Mesendoderm (in vitro differentiated cells): ENCODE results near the gene SLC22A13.

ENCODE experiments used
- DNase-seq: peaks from one replicate; pipeline ENCODE4 v3.0.0; 2013
- H2AK5ac ChIP-seq: 2 replicates; pipeline ENCODE4 v1.6.1; 2013; ENCODE audit warnings: low read length, inconsistent platforms
- H2BK120ac ChIP-seq: 2 replicates; pipeline ENCODE4 v1.6.1; 2013; ENCODE audit warnings: low read depth, mild to moderate bottlenecking, low read length, moderate library complexity, mixed read lengths
- H2BK15ac ChIP-seq: replicated peaks from 2 replicates; pipeline ENCODE4 v1.6.1; 2013; ENCODE audit warnings: low read depth, mild to moderate bottlenecking, moderate library complexity
- H2BK5ac ChIP-seq: 2 replicates; pipeline ENCODE4 v1.6.1; 2013; ENCODE audit warnings: low read length, inconsistent platforms
- H3K18ac ChIP-seq: 2 replicates; pipeline ENCODE4 v1.6.1; 2013; ENCODE audit warnings: mild to moderate bottlenecking, low read length, mixed read lengths
- H3K23ac ChIP-seq: one replicate; pipeline ENCODE4 v1.6.1; 2013; ENCODE audit warnings: low read length
- H3K27ac ChIP-seq: 2 replicates; pipeline ENCODE4 v1.5.1; 2013; ENCODE audit warnings: low read depth, mild to moderate bottlenecking, inconsistent platforms, low read length, moderate library complexity
- H3K27me3 ChIP-seq: 2 replicates; pipeline ENCODE4 v1.6.1; 2013; ENCODE audit warnings: low read length, control low read depth, mild to moderate bottlenecking, inconsistent platforms; ENCODE audit not compliant: insufficient read depth, poor library complexity
- H3K36me3 ChIP-seq: 2 replicates; pipeline ENCODE4 v1.6.1; 2013; ENCODE audit warnings: low read length, inconsistent platforms; ENCODE audit not compliant: control insufficient read depth, insufficient read depth
- H3K4ac ChIP-seq: one replicate; pipeline ENCODE4 v1.6.1; 2013; ENCODE audit warnings: low read depth, mild to moderate bottlenecking, low read length, moderate library complexity
- H3K4me1 ChIP-seq: 2 replicates; pipeline ENCODE4 v1.6.1; 2013; ENCODE audit warnings: low read depth, low read length, inconsistent platforms; ENCODE audit not compliant: control insufficient read depth
- H3K4me2 ChIP-seq: 2 replicates; pipeline ENCODE4 v1.6.1; 2013; ENCODE audit warnings: low read length
- H3K4me3 ChIP-seq: 2 replicates; pipeline ENCODE4 v1.5.1; 2013; ENCODE audit warnings: mild to moderate bottlenecking, low read length
- H3K56ac ChIP-seq: one replicate; pipeline ENCODE4 v1.6.1; 2013; ENCODE audit warnings: low read length
- H3K79me1 ChIP-seq: 2 replicates; pipeline ENCODE4 v1.6.1; 2013; ENCODE audit warnings: low read length, inconsistent platforms
- H3K79me2 ChIP-seq: 2 replicates; pipeline ENCODE4 v1.6.1; 2013; ENCODE audit warnings: mild to moderate bottlenecking, low read length; ENCODE audit not compliant: control insufficient read depth, insufficient read depth
- H3K9ac ChIP-seq: 2 replicates; pipeline ENCODE4 v1.6.1; 2013; ENCODE audit warnings: low read length, inconsistent platforms
- H4K5ac ChIP-seq: one replicate; pipeline ENCODE4 v1.6.1; 2013; ENCODE audit warnings: low read length
- H4K8ac ChIP-seq: one replicate; pipeline ENCODE4 v1.6.1; 2013; ENCODE audit warnings: low read depth, mild to moderate bottlenecking, control low read depth, low read length, moderate library complexity
- WGBS: extraction: QIAGEN DNeasy Blood & Tissue Kit; methylation state at CpG from one replicate; pipeline ENCODE4 v1.1.7; 2013; ENCODE audit warnings: low lambda C conversion rate, missing lambda C conversion rate; ENCODE audit not compliant: insufficient coverage; ENCODE audit errors: extremely low coverage; 5-methylcytosine and 5-hydroxymethylcytosine counted together

Gene SLC22A13

DNA sequence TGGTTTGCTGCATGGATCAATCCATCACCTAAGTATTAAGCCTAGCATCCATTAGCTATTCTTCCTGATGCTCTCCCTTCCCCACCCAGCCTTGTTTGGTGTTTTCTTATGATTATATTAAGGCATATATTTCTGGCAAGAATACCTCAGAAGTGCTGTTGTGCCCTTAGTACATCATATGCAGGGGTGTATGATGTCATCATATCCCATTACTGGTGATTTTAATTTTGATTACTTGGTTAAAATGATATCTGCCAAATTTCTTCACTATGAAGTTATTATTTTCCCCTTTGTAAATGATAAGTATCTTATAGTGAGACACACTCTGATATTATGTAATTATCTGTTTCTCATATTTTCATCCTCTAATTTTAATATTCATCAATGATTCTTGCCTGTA, 31.9 kb downstream of the SLC22A13 start:
- H3K4me3 ChIP-seq, result no peak overlapping the region
- no peak overlapping the region for H3K4ac ChIP-seq
- no peak overlapping the region for H2AK5ac ChIP-seq
- H4K5ac ChIP-seq, result no peak overlapping the region
- no peak overlapping the region for H3K9ac ChIP-seq
- H3K79me2 ChIP-seq, result no peaks in the 10 kb centered on the region
- no peak overlapping the region for H3K23ac ChIP-seq
- H3K56ac ChIP-seq, result no peak overlapping the region
- no peak overlapping the region for H2BK120ac ChIP-seq
- H3K18ac ChIP-seq, result no peak overlapping the region
- DNase-seq, result no peak
- H3K27me3 ChIP-seq, result no peaks in the 10 kb centered on the region
- no peaks in the 10 kb centered on the region for H3K36me3 ChIP-seq
- no peak overlapping the region for H2BK15ac ChIP-seq
- H3K27ac ChIP-seq, result no peak overlapping the region
- H2BK5ac ChIP-seq, result no peak overlapping the region
- H3K79me1 ChIP-seq, result no peaks in the 10 kb centered on the region
- no peaks in the 10 kb centered on the region for H3K4me1 ChIP-seq
- H3K4me2 ChIP-seq, result no peak overlapping the region
- no peak overlapping the region for H4K8ac ChIP-seq

DNA sequence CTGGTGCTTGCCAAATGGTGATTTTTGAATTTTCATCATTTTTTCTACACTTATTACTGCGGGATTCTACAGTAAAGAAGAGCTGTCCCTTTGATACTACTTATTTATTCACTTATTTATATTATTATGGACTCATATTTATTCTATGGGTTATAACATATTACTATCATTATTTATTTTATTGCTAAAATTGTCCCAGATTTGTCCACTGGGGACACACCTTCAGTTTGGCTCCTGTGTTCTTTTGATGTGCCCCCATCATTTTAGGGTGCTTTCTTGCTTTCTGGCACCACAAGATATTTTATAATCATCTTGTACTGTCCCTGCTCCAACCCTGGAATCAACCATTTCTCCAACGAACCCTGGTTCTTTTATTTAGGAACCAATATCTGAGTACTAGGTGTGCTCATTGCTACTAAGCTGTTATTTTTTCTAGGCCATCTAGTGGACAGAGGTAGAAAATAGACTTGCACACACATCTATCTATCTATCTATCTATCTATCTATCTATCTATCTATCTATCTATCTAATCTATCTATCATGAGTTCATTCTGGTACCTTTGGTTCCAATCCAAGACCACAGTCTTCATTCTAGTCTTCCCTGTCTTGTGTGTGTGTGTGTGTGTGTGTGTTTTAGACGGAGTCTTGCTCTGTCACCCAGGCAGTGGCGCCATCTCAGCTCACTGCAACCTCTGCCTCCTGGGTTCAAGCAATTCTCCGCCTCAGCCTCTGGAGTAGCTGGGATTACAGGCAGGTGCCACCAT, 32.5 kb downstream of the SLC22A13 start:
- no peak overlapping the region for H3K27ac ChIP-seq
- no peak overlapping the region for H3K4me2 ChIP-seq
- H3K27me3 ChIP-seq, result no peaks in the 10 kb centered on the region
- no peak overlapping the region for H2AK5ac ChIP-seq
- DNase-seq, result no peak
- no peak overlapping the region for H2BK5ac ChIP-seq
- H3K4ac ChIP-seq, result no peak overlapping the region
- H3K79me2 ChIP-seq, result no peaks in the 10 kb centered on the region
- H3K56ac ChIP-seq, result no peak overlapping the region
- no peak overlapping the region for H3K9ac ChIP-seq
- no peak overlapping the region for H3K4me3 ChIP-seq
- no peak overlapping the region for H3K18ac ChIP-seq
- no peak overlapping the region for H2BK15ac ChIP-seq
- no peaks in the 10 kb centered on the region for H3K79me1 ChIP-seq
- WGBS, result no CpG with 5 or more reads among the region's 5 CpGs
- H3K36me3 ChIP-seq, result no peaks in the 10 kb centered on the region
- H4K8ac ChIP-seq, result no peak overlapping the region
- H2BK120ac ChIP-seq, result no peak overlapping the region
- no peak overlapping the region for H3K23ac ChIP-seq
- H3K4me1 ChIP-seq, result no peaks in the 10 kb centered on the region
- no peak overlapping the region for H4K5ac ChIP-seq

DNA sequence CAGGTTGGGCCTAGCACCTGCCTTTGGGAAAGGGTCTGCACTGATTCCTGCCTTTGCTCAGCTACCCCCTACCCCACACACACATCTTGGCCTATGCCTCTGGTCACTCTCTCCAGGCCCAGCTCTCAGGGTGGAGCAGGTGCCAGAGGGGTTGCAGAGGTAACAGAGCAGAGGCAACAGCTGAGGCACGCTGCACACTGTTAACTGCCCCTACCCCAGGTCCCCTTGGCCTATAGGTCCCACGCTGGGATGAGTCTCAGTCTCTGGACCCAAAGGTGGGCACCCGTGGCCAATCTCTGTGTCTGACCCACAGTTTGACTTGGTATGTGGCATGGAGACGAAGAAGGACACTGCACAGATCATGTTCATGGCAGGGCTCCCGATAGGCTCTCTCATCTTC, 41.3 kb downstream of the SLC22A13 start:
- Histone ChIP-seq H3K23ac (no peak overlapping the region), H3K9ac (no peak overlapping the region), H3K27ac (no peak overlapping the region), H3K4me2 (no peak overlapping the region), H3K56ac (no peak overlapping the region), H3K79me1 (no peaks in the 10 kb centered on the region), H2AK5ac (no peak overlapping the region), H3K4ac (no peak overlapping the region), H2BK5ac (no peak overlapping the region), H4K8ac (no peak overlapping the region), H2BK15ac (no peak overlapping the region), H3K18ac (no peak overlapping the region), H3K36me3 (no peaks in the 10 kb centered on the region), H3K79me2 (no peaks in the 10 kb centered on the region), H3K4me3 (no peak overlapping the region), H3K27me3 (no peaks in the 10 kb centered on the region), H3K4me1 (no peaks in the 10 kb centered on the region), H2BK120ac (no peak overlapping the region), H4K5ac (no peak overlapping the region)
- no peak for DNase-seq
- WGBS, result no CpG with 5 or more reads among the region's 5 CpGs

DNA sequence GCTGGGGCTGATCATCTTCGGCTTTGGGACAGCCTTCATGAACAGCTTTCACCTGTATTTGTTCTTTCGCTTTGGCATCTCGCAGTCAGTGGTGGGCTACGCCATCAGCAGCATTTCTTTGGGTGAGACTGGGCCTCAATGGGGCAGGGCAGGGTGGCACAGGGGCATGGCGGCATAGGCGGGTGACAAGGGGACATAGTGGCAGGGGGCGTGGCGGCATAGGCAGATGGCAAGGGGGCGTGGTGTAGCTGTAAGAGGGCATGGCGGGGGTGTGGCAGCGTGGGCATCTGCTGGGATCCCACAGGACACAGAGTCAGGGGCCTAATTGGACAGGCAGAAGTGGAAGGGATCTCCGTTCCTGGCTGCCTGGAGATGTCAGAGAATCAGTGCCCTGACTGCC, 42.0 kb downstream of the SLC22A13 start:
- Histone ChIP-seq H3K27me3 (no peaks in the 10 kb centered on the region), H2BK15ac (no peak overlapping the region), H3K36me3 (no peaks in the 10 kb centered on the region), H3K27ac (no peak overlapping the region), H2BK5ac (no peak overlapping the region), H3K4me2 (no peak overlapping the region), H3K79me2 (no peaks in the 10 kb centered on the region), H2AK5ac (no peak overlapping the region), H3K18ac (no peak overlapping the region), H3K56ac (no peak overlapping the region), H3K4me3 (no peak overlapping the region), H3K9ac (no peak overlapping the region), H4K8ac (no peak overlapping the region), H3K23ac (no peak overlapping the region), H4K5ac (no peak overlapping the region), H3K4ac (no peak overlapping the region), H3K79me1 (no peaks in the 10 kb centered on the region), H2BK120ac (no peak overlapping the region), H3K4me1 (no peaks in the 10 kb centered on the region)
- DNase-seq, result no peak
- whole genome bisulfite sequencing, result no CpG with 5 or more reads among the region's 12 CpGs

DNA sequence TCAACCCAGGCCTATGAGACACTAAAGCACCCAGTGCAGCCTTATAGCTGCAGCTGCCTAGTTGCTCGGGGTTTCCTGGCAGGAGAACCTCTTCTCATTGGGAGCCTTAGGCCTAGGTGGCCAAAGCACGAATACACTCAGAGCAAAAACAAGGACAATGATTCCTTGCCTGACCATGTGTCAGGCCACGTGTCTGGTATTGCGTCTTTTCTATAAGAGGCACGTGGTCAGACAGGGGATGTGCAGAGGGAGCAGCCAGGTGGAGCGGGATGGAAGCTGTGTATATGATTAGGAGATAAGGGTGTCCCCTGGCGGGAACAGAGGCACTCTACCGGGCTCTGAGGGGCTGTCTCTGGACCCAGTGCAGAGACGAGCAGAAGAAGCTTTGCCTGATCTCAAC, 42.8 kb downstream of the SLC22A13 start:
- no CpG with 5 or more reads among the region's 9 CpGs for WGBS

DNA sequence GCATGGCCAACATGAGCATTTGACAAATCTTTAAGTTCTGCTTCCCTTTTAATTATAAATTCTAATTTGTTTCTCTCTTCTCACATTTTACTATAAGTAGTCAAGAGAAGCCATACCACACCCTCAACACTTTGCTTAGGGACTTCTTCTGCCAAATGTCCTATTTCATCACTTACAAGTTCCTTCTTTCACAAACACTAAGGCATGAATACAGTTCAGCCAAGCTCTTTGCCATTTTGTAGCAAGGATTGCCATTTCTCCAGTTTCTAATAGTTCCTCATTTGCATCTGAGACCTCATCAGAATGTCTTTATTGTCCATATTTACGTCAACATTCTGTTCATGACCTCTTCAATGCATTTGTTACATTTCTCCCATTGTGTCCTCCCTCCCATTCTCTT, 45.9 kb downstream of the SLC22A13 start:
- no peak for DNase-seq

More for the DNA sequence above, 42.8 kb downstream of the SLC22A13 start:
- no peaks in the 10 kb centered on the region for H3K79me2 ChIP-seq
- no peaks in the 10 kb centered on the region for H3K4me1 ChIP-seq
- no peak overlapping the region for H3K4ac ChIP-seq
- no peaks in the 10 kb centered on the region for H3K27me3 ChIP-seq
- H3K27ac ChIP-seq, result no peak overlapping the region
- no peak overlapping the region for H2AK5ac ChIP-seq
- H4K8ac ChIP-seq, result no peak overlapping the region
- H2BK120ac ChIP-seq, result no peak overlapping the region
- H3K79me1 ChIP-seq, result no peaks in the 10 kb centered on the region
- H4K5ac ChIP-seq, result no peak overlapping the region
- no peak overlapping the region for H3K56ac ChIP-seq
- H2BK5ac ChIP-seq, result no peak overlapping the region
- no peak for DNase-seq
- no peak overlapping the region for H3K9ac ChIP-seq
- H3K4me3 ChIP-seq, result no peak overlapping the region
- no peak overlapping the region for H3K23ac ChIP-seq
- no peak overlapping the region for H2BK15ac ChIP-seq
- no peaks in the 10 kb centered on the region for H3K36me3 ChIP-seq
- no peak overlapping the region for H3K4me2 ChIP-seq
- no peak overlapping the region for H3K18ac ChIP-seq

More for the DNA sequence above, 45.9 kb downstream of the SLC22A13 start:
- Histone ChIP-seq H3K23ac (no peak overlapping the region), H3K4ac (no peak overlapping the region), H3K36me3 (no peaks in the 10 kb centered on the region), H3K79me1 (no peaks in the 10 kb centered on the region), H2BK5ac (no peak overlapping the region), H3K9ac (no peak overlapping the region), H3K4me3 (no peak overlapping the region), H2BK120ac (no peak overlapping the region), H3K27ac (no peak overlapping the region), H3K18ac (no peak overlapping the region), H3K27me3 (no peaks in the 10 kb centered on the region), H2BK15ac (no peak overlapping the region), H3K4me1 (no peaks in the 10 kb centered on the region), H3K79me2 (no peaks in the 10 kb centered on the region), H3K4me2 (no peak overlapping the region), H2AK5ac (no peak overlapping the region), H4K8ac (no peak overlapping the region), H3K56ac (no peak overlapping the region), H4K5ac (no peak overlapping the region)
- WGBS, result no CpG with 5 or more reads among the region's 1 CpG
